Ovary (tissue), 1 donor: ENCODE results near the gene PAK6.

Experiments used
- EP300 ChIP-seq: sonication (generic); formaldehyde crosslinking; IDR thresholded peaks from one replicate; pipeline ENCODE4 v1.6.1; 2017; ENCODE audit warnings: antibody characterized with exemption
- POLR2A ChIP-seq: fragments of 450-650 bp; IDR thresholded peaks from one replicate; pipeline ENCODE4 v1.6.1; 2017; ENCODE audit warnings: antibody characterized with exemption, mild to moderate bottlenecking, moderate library complexity

GRCh38 chr15:40197434-40197833, 41.4 kb upstream of the PAK6 start:
- TF ChIP-seq EP300 (no peak), POLR2A (no peak)
